Germinal center (tissue), 1 donor: ENCODE measurements around the gene GP1BB.

Source experiments
- DNase-seq: peaks from one replicate; pipeline ENCODE4 v3.0.0; 2012; ENCODE audit warnings: mixed read lengths, low spot score

The GP1BB gene

GRCh38 chr22:19727310-19728150, 4.2 kb downstream of the GP1BB start:
- DNase-seq, result no peak

- no peak for DNase-seq
Measured at GRCh38 chr22:19728271-19728670, 4.9 kb downstream of the GP1BB start.

- DNase-seq, result no peak
Measured at GRCh38 chr22:19728836-19729235, 5.5 kb downstream of the GP1BB start.

GRCh38 chr22:19729507-19729906, 6.2 kb downstream of the GP1BB start:
- DNase-seq, result no peak

GRCh38 chr22:19730198-19730597, 6.9 kb downstream of the GP1BB start:
- DNase-seq, result no peak

GRCh38 chr22:19730655-19731360, 7.5 kb downstream of the GP1BB start:
- DNase-seq, result peak; percentile 84

- DNase-seq, result no peak
Measured at GRCh38 chr22:19731361-19732135, 8.2 kb downstream of the GP1BB start.

- DNase-seq, result no peak
Measured at GRCh38 chr22:19732403-19733113, 9.2 kb downstream of the GP1BB start.

GRCh38 chr22:19733755-19734154, 10.4 kb downstream of the GP1BB start:
- no peak for DNase-seq

GRCh38 chr22:19734163-19734562, 10.8 kb downstream of the GP1BB start:
- DNase-seq, result no peak

- no peak for DNase-seq
Measured at GRCh38 chr22:19734837-19735382, 11.6 kb downstream of the GP1BB start.

- no peak for DNase-seq
Measured at GRCh38 chr22:19735665-19736510, 12.5 kb downstream of the GP1BB start.

- no peak for DNase-seq
Measured at GRCh38 chr22:19737846-19738663, 14.7 kb downstream of the GP1BB start.

- DNase-seq, result no peak
Measured at GRCh38 chr22:19738664-19739447, 15.5 kb downstream of the GP1BB start.

- DNase-seq, result no peak
Measured at GRCh38 chr22:19739448-19739895, 16.1 kb downstream of the GP1BB start.

- DNase-seq, result no peak
Measured at GRCh38 chr22:19739911-19740449, 16.6 kb downstream of the GP1BB start.

GRCh38 chr22:19740586-19740985, 17.2 kb downstream of the GP1BB start:
- no peak for DNase-seq

- no peak for DNase-seq
Measured at GRCh38 chr22:19741053-19741452, 17.7 kb downstream of the GP1BB start.
